Measurements from ENCODE around the gene ZNF846.
A peak's percentile ranks its signal among the peaks of the same experiment; 100 is the strongest.

The ZNF846 gene

DNA sequence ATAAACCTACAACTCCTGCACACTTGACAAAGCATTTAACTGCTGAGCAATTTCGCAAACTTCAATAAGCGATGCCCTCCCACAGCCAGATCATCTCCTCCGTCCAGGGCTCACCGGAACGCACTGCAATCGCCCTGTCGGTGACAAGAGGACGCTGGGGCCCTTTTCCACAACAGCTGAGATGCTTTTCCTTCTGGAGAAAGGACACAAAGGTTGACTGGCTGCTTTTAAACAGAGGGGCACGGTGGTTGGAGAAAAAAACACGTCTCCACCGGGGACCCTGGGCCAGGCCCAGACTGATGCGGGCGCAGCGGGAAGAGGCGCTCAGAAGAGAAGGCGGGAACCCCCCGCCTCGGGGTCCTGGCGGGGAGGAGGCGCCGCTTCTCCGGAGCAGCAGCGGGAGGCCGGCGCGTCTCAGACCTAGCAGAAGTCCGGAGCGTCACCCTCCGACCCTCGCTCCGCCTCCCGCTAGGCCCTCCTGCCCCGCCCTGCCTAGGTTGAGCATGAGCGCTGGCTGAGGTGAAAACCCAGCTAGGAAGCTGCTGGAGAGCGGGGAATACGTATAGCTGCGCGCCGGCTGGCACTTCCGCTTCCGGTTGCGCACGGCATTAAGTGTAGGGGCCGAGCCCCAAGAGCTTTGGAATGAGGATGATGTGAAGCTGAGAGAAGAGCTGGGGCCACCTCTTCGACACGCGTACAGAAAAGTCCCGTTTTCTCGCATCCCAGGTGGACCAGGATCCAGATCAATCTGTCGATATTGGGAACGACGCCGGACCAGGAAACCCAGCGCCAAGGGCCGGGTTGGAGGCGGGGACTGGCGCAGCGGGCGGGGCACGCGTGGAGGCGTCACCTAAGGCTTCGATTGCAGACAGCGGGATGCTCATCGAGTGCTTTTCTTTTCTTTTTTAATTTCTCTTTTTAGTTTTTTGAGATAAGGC lies at the start of gene ZNF846:
Gene ZNF846 (minus strand): TSS at position 564 of the 938 bp plus-strand sequence. CDS start 3,788 bp downstream, outside the sequence.
- H3K27ac ChIP-seq: peak within 1 kb of the TSS; percentile 77
- TF ChIP-seq ZFX (IDR thresholded peaks at IDR 0.05): peak; percentile 53; the same call in 1 of the 2 replicates
- TF ChIP-seq, protein P1, sequence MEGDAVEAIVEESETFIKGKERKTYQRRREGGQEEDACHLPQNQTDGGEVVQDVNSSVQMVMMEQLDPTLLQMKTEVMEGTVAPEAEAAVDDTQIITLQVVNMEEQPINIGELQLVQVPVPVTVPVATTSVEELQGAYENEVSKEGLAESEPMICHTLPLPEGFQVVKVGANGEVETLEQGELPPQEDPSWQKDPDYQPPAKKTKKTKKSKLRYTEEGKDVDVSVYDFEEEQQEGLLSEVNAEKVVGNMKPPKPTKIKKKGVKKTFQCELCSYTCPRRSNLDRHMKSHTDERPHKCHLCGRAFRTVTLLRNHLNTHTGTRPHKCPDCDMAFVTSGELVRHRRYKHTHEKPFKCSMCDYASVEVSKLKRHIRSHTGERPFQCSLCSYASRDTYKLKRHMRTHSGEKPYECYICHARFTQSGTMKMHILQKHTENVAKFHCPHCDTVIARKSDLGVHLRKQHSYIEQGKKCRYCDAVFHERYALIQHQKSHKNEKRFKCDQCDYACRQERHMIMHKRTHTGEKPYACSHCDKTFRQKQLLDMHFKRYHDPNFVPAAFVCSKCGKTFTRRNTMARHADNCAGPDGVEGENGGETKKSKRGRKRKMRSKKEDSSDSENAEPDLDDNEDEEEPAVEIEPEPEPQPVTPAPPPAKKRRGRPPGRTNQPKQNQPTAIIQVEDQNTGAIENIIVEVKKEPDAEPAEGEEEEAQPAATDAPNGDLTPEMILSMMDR (conservative IDR thresholded peaks at IDR 0.05): no peak

DNA sequence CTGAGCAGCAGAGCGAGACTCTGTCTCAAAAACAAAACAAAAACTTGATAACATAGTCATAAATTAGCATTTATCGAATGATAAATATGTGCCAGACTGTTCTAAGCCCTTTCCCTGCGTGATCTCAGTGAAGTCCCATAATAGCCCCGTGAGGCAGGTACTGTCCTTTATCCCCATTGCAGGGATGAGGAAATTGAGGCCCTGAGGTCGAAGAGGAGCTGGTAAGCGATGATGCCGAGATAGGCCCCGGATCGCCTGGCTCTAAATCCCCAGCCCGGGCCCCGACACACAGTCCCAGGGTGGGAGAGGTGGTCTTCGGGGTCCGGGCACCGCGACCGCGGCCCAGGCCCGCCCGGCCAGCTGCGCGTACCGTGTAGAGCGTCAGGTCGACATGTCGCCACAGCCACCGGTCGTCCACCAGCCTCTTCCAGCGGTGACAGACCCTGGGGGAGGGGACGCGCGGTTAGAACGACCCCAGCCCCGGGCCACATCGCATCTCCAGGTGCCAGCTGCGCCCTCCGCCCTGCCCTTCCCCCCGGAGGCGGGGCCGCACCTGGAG lies 49.7 kb upstream of the ZNF846 start:
- peak overlapping the region; percentile 95 for H3K27ac ChIP-seq
- TF ChIP-seq, protein P1 (conservative IDR thresholded peaks at IDR 0.05): no peak
- peak; percentile 55; the same call in 1 of the 2 replicates for TF ChIP-seq ZFX (IDR thresholded peaks at IDR 0.05)

DNA sequence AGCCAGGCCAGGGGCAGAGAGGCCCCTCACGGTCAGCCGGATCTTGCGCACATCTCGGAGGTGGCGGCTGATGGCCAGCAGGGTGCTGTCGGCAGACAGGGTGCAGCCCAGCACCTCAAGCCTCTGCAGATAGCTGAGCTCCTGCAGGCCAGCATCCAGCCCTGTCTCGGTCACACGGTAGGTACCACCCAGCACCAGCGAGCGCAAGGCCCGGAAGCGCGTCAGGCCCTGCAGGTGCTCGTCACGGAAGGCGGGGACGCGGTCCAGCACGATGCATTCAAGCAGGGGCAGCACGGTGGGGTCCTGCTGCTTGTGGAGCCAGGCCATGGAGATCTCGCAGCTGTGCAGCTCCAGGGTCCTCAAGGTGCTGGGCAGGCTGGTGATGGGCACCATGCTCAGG lies 42.6 kb upstream of the ZNF846 start:
- no peak overlapping the region for H3K27ac ChIP-seq
- TF ChIP-seq ZFX (IDR thresholded peaks at IDR 0.05): no peak
- TF ChIP-seq, protein P1 (conservative IDR thresholded peaks at IDR 0.05): no peak

DNA sequence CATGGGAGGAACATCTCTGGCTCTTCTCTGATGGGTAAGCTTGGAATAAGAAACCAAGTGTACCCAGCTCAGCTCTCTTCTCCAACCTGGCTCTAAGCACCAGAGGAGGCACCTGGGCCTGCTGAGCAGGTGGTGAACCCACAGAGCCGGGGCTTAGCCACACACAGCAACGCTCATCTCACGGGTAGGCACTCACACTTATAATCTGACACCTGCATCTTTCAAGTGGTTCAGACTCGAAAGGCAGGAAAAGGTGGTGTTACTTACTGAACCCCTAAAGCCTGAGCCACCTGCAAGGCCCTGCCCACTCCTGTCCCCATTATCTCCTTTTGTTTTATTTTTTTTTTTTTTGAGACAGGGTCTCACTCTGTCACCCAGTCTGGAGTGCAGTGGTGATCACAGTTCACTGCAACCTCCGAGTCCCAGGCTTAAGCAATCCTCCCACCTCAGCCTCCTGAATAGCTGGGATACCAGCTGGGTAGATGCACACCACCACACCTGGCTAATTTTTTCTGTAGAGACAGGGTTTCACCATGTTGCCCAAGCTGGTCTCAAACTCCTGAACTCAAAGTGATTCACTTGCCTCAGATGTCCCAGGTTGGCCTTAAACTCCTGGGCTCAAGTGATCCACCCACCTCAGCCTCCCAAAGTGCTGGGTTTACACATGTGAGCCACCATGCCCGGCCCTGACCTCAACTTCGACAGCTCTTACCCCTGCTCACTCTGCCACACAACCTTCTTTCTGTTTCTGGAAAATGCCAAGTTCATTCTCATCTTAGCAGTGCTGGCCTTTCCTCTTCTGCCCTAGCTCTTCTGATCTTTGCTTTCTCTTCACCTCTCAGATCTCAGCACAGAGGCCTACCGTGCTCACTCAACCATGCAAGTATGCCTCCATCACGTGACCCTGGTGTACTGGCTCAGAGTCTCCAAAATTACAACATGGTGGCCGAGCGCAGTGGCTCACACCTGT lies 40.6 kb upstream of the ZNF846 start:
- TF ChIP-seq, protein P1 (conservative IDR thresholded peaks at IDR 0.05): no peak
- no peak for TF ChIP-seq ZFX (IDR thresholded peaks at IDR 0.05)

DNA sequence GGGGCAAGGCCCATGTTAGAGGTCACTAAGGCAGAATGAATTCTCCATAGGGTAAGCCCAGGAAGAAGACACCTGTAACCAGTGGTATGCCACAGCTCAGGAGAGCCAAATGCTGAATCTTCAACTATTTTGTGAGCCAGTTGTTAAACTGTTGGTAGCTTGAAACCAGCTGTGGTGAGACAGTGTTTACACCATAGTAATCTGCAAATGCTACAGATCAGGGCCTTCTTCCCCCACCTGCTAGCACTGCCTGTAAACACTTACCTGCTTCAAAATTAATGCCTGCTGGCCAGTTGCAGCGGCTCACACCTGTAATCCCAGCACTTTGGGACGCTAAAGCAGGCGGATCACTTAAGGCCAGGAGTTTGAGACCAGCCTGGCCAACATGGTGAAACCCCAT lies 38.3 kb upstream of the ZNF846 start:
- no peak overlapping the region for H3K27ac ChIP-seq
- TF ChIP-seq, protein P1 (conservative IDR thresholded peaks at IDR 0.05): no peak
- TF ChIP-seq ZFX (IDR thresholded peaks at IDR 0.05): no peak

More for the DNA sequence above, 40.6 kb upstream of the ZNF846 start:
- no peak overlapping the region for H3K27ac ChIP-seq

DNA sequence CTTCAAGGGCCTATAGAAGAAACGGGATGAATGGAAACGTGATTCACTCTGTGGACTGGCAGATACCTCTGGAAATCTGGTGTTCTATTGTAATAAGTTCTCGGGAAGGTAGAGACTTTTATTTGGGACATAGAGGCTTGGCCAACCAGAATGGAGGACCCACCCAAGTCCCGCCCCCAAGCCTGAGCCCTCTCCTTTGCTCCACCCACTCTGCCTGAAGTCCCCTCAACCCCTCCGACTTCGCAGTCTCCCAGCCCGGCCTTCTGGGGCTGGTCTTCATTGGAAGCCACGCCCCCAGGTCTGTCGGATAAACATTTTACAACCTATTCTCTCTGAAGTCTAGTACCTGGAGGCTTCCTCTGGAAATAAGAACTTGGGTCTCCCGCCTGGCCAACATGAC lies 33.4 kb upstream of the ZNF846 start:
- TF ChIP-seq ZFX (IDR thresholded peaks at IDR 0.05): no peak
- TF ChIP-seq, protein P1 (conservative IDR thresholded peaks at IDR 0.05): no peak
- no peak overlapping the region for H3K27ac ChIP-seq
